Endothelial cell of hepatic sinusoid (primary cell): ENCODE data around the gene RNF32.
"Not testable (repeated sequence)": the region's sequence is repeated elsewhere in the genome, so short reads cannot be mapped to it uniquely, and the experiment has no call there.

ENCODE experiments used
- in situ Hi-C: cut with HindIII; loops from 2 replicates; pipeline ENCODE4 v1.10.0; 2017; ENCODE audit warnings: low sequenced_read_pairs

Gene RNF32

GRCh38 chr7:156614434-156615264 is 25.9 kb upstream of the RNF32 start:
- in situ Hi-C loops: no loop called here

GRCh38 chr7:156616269-156617202 is 24.0 kb upstream of the RNF32 start:
- in situ Hi-C loops: no loop called here

- in situ Hi-C loops: no loop called here
These were observed 23.4 kb upstream of the RNF32 start for GRCh38 chr7:156617215-156617614.

GRCh38 chr7:156618078-156618779 is 22.3 kb upstream of the RNF32 start:
- in situ Hi-C loops: no loop called here

- in situ Hi-C loops: no loop called here
These were observed 21.7 kb upstream of the RNF32 start for GRCh38 chr7:156618780-156619367.

- in situ Hi-C loops: not testable (repeated sequence)
These were observed 20.9 kb upstream of the RNF32 start for GRCh38 chr7:156619488-156620290.

GRCh38 chr7:156620291-156620675 is 20.3 kb upstream of the RNF32 start:
- in situ Hi-C loops: no loop called here

- in situ Hi-C loops: no loop called here
These were observed 18.9 kb upstream of the RNF32 start for GRCh38 chr7:156621652-156622051.

- in situ Hi-C loops: no loop called here
These were observed 15.0 kb upstream of the RNF32 start for GRCh38 chr7:156625580-156625979.

GRCh38 chr7:156626220-156626895 is 14.2 kb upstream of the RNF32 start:
- in situ Hi-C loops: no loop called here

- in situ Hi-C loops: no loop called here
These were observed 12.0 kb upstream of the RNF32 start for GRCh38 chr7:156628562-156628961.

GRCh38 chr7:156629873-156630272 is 10.7 kb upstream of the RNF32 start:
- in situ Hi-C loops: no loop called here

GRCh38 chr7:156634117-156634516 is 6.5 kb upstream of the RNF32 start:
- in situ Hi-C loops: no loop called here

GRCh38 chr7:156635529-156636385 is 4.8 kb upstream of the RNF32 start:
- in situ Hi-C loops: no loop called here

GRCh38 chr7:156637093-156637492 is 3.5 kb upstream of the RNF32 start:
- in situ Hi-C loops: not testable (repeated sequence)

GRCh38 chr7:156638443-156639077 is 2.0 kb upstream of the RNF32 start:
- in situ Hi-C loops: no loop called here

GRCh38 chr7:156639426-156640256 is 933 bp upstream of the RNF32 start:
- in situ Hi-C loops: no loop called here
